Stimulated activated CD4-positive, alpha-beta T cell treated with anti-CD3 and anti-CD28 coated beads, Interleukin-15, amount 100 ng/mL, for 1 hour (primary cell): Measurements from ENCODE around the gene KDF1.
"Not testable (repeated sequence)": the region's sequence is repeated elsewhere in the genome, so short reads cannot be mapped to it uniquely, and the experiment has no call there.

ENCODE experiments used
- DNase-seq, 2 donors: peaks; one replicate each; pipeline ENCODE4 v3.0.0-alpha.2; 2020; ENCODE audit warnings: low read depth in 1 of 2, low spot score in 1 of 2

The KDF1 gene

GRCh38 chr1:26957306-26957705, 3.0 kb downstream of the KDF1 start:
- DNase-seq = no peak

- no peak for DNase-seq
These were observed 3.9 kb downstream of the KDF1 start for GRCh38 chr1:26956321-26956720.

GRCh38 chr1:26953374-26953773, 6.9 kb downstream of the KDF1 start:
- no peak for DNase-seq

GRCh38 chr1:26951821-26952497, 8.3 kb downstream of the KDF1 start:
- DNase-seq = no peak

GRCh38 chr1:26951216-26951615, 9.1 kb downstream of the KDF1 start:
- no peak for DNase-seq

- DNase-seq = no peak
These were observed 9.7 kb downstream of the KDF1 start for GRCh38 chr1:26950602-26951001.

GRCh38 chr1:26949926-26950319, 10.3 kb downstream of the KDF1 start:
- DNase-seq = no peak

- no peak for DNase-seq
These were observed 10.9 kb downstream of the KDF1 start for GRCh38 chr1:26949266-26949925.

GRCh38 chr1:26948725-26949057, 11.6 kb downstream of the KDF1 start:
- not testable (repeated sequence) for DNase-seq

- DNase-seq = no peak
These were observed 14.0 kb downstream of the KDF1 start for GRCh38 chr1:26946270-26946669.

GRCh38 chr1:26945728-26946127, 14.5 kb downstream of the KDF1 start:
- DNase-seq = no peak

GRCh38 chr1:26945138-26945537, 15.1 kb downstream of the KDF1 start:
- no peak for DNase-seq

- no peak for DNase-seq
These were observed 17.6 kb downstream of the KDF1 start for GRCh38 chr1:26942656-26943055.

GRCh38 chr1:26941311-26941710, 19.0 kb downstream of the KDF1 start:
- no peak for DNase-seq

- no peak for DNase-seq
These were observed 21.6 kb downstream of the KDF1 start for GRCh38 chr1:26938659-26939025.

- DNase-seq = no peak
These were observed 22.1 kb downstream of the KDF1 start for GRCh38 chr1:26938004-26938658.

- no peak for DNase-seq
These were observed 23.4 kb downstream of the KDF1 start for GRCh38 chr1:26936823-26937222.

GRCh38 chr1:26932531-26932930, 27.7 kb downstream of the KDF1 start:
- no peak for DNase-seq

GRCh38 chr1:26923711-26924110, 36.6 kb downstream of the KDF1 start:
- no peak for DNase-seq

- DNase-seq = no peak
These were observed 37.4 kb downstream of the KDF1 start for GRCh38 chr1:26922901-26923300.

GRCh38 chr1:26922431-26922729, 37.9 kb downstream of the KDF1 start:
- DNase-seq = no peak

- DNase-seq = peak; percentile 86 to 90
These were observed 38.5 kb downstream of the KDF1 start, which contains the start of gene NUDC for GRCh38 chr1:26921540-26922430. NUDC (plus strand) TSS chr1:26921743; CDS start chr1:26921849, 106 bp downstream.
